ENCODE data around the gene CHIC2.

GRCh38 chr4:53994382-53995102 lies 69.9 kb downstream of the CHIC2 start:
- TF ChIP-seq CTCF (IDR thresholded peaks at IDR 0.05) (no peak), POLR2A (IDR thresholded peaks at IDR 0.05) (no peak)
